Parietal lobe (tissue), 2 donors: Measurements from ENCODE around the gene SMC5. TPM values are rescaled to one million over a fixed set of nuclear protein-coding genes. Genes with fewer than 3 reads are reported as not detected.

Experiments used
- small RNA-seq: library from RNA; depleted of rRNA; stranded (forward); fragments of <200 nt; gene quantifications from one replicate; pipeline ENCODE3, GENCODE V24; 2014; ENCODE audit warnings: low replicate concordance
- total RNA-seq: library from RNA; depleted of rRNA; stranded (reverse); fragments of >200 nt; gene quantifications from one replicate; pipeline ENCODE4 v1.2.3, GENCODE V29; 2014

Gene SMC5
- 131 TPM for total RNA-seq

DNA sequence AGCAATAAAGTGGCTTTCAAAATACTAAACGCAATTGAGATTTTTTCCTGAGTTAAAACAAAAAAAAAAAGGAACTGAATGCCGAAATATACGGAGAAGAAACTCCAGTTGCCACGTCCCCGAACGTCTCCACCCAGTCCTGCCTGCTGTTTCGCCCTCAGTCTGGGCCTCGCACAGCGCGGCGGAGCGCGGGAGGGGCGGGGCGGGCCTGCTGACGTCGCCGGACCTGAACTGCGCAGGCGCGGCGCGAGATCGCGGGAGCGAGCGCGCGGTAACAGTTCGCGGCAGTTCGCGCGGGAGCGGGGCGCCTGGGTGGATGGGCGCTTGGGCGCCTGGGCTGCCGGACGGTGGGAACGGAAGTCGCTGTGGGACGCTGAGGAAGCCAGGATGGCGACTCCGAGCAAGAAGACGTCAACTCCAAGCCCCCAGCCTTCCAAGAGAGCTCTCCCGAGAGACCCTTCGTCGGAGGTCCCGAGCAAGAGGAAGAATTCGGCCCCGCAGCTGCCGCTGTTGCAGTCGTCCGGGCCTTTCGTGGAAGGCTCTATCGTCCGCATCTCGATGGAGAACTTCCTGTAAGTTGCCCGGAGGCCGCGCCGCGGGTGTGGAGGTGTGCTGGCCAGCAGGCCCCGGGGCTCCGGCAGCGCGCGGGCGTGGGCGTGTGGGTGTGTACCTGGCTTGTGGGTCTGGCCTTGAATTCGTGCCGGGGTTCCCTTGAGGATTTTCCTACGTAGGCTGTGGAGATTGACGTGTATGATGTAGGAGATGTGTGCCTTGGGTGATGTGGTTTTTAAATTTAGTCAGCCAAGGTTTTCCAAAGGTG, at the start of gene SMC5:
SMC5 (plus strand) TSS at position 287 of the 820 bp plus-strand sequence; CDS start at position 388, 101 bp downstream.

Small RNA genes lying within 50 kb of the gene (small RNA-seq; reads per million reads assigned to genes)
- not detected for gene RF00019

Other genes starting within 250 kb of the SMC5 start
- 2.5 TPM for gene MAMDC2, start 215.1 kb upstream of the SMC5 start, total RNA-seq
- gene KLF9, start 155.7 kb downstream of the SMC5 start, total RNA-seq = 8.5 TPM